Peyer's patch (tissue), 4 donors: ENCODE measurements around the gene NCAPG2. TPM values are rescaled to one million over a fixed set of nuclear protein-coding genes. Genes with fewer than 3 reads are reported as not detected.

Source experiments
- DNase-seq, 3 donors: peaks; one replicate each; pipeline ENCODE4 v3.0.0-alpha.2; 2017 to 2019
- H3K27ac ChIP-seq, 4 donors: fragments of 200-600 bp; sonication (generic); one replicate each; pipeline ENCODE4 v1.5.1; 2016 to 2019
- H3K27me3 ChIP-seq, 2 donors: fragments of 200-600 bp; sonication (generic); one replicate each; pipeline ENCODE4 v1.5.1; 2019
- H3K36me3 ChIP-seq, 3 donors: fragments of 200-600 bp; sonication (generic); one replicate each; pipeline ENCODE4 v1.5.1; 2016 to 2019
- H3K4me1 ChIP-seq, 4 donors: fragments of 200-600 bp; sonication (generic); one replicate each; pipeline ENCODE4 v1.5.1; 2016 to 2019
- H3K4me3 ChIP-seq, 4 donors: fragments of 200-600 bp; sonication (generic); 1 replicate in 3 of 4; 2 replicates in 1 of 4; pipeline ENCODE4 v1.5.1; 2016 to 2019; ENCODE audit warnings: mild to moderate bottlenecking in 1 of 4
- H3K9me3 ChIP-seq, 4 donors: fragments of 200-600 bp; sonication (generic); one replicate each; pipeline ENCODE4 v1.5.1; 2016 to 2019; ENCODE audit warnings: mild to moderate bottlenecking in 1 of 4
- CTCF ChIP-seq, 6 experiments: fragments of 450-650 bp in 4 of 6; fragments of 200-600 bp in 2 of 6; sonication (generic) in 1 of 6; IDR thresholded peaks; one replicate each; pipeline ENCODE4 v1.5.1; 2017 to 2019; ENCODE audit warnings: antibody characterized with exemption in 6 of 6, mild to moderate bottlenecking in 3 of 6, moderate library complexity in 1 of 6
- POLR2A ChIP-seq, 2 donors: fragments of 450-650 bp; IDR thresholded peaks; one replicate each; pipeline ENCODE4 v1.5.1; 2017; ENCODE audit warnings: antibody characterized with exemption in 2 of 2, mild to moderate bottlenecking in 2 of 2, moderate library complexity in 2 of 2
- total RNA-seq, 4 donors: library from RNA; depleted of rRNA; stranded (reverse); fragments of >200 nt; gene quantifications; one replicate each; pipeline ENCODE4 v1.1.0, GENCODE V29; 2016

Gene NCAPG2
- total RNA-seq, 4 donors from 2014 or later: 3.9 to 14.0 (median 5.8) TPM

GRCh38 chr7:158596745-158597144 is 107.9 kb downstream of the NCAPG2 start:
- no peak for DNase-seq
- Histone ChIP-seq H3K4me1 (no peaks in the 10 kb centered on the region), H3K27me3 (no peaks in the 10 kb centered on the region), H3K4me3 (no peak overlapping the region), H3K9me3 (no peaks in the 10 kb centered on the region), H3K27ac (no peak overlapping the region), H3K36me3 (no peaks in the 10 kb centered on the region)
- TF ChIP-seq POLR2A (IDR thresholded peaks at IDR 0.05) (no peak), CTCF (IDR thresholded peaks at IDR 0.05) (no peak)

- H3K27ac ChIP-seq: no peak overlapping the region
- H3K4me1 ChIP-seq: no peaks in the 10 kb centered on the region
- H3K4me3 ChIP-seq: no peak overlapping the region
- H3K27me3 ChIP-seq: no peaks in the 10 kb centered on the region
- H3K36me3 ChIP-seq: no peaks in the 10 kb centered on the region
- DNase-seq: no peak
- no peak for TF ChIP-seq POLR2A (IDR thresholded peaks at IDR 0.05)
- no peak for TF ChIP-seq CTCF (IDR thresholded peaks at IDR 0.05)
- no peaks in the 10 kb centered on the region for H3K9me3 ChIP-seq
Observed at GRCh38 chr7:158596309-158596708, 108.3 kb downstream of the NCAPG2 start.

- Histone ChIP-seq H3K27ac (no peak overlapping the region), H3K4me1 (no peaks in the 10 kb centered on the region)
- no peak for DNase-seq
Observed at GRCh38 chr7:158595068-158595467, 109.5 kb downstream of the NCAPG2 start.

GRCh38 chr7:158592541-158592940 is 112.1 kb downstream of the NCAPG2 start:
- Histone ChIP-seq H3K4me1 (peaks cover 0 to 9% (median 0%) of the 10 kb centered on the region in 4 donors), H3K9me3 (peaks cover 0 to 6% (median 0%) of the 10 kb centered on the region in 4 donors), H3K27me3 (no peaks in the 10 kb centered on the region), H3K36me3 (no peaks in the 10 kb centered on the region), H3K27ac (no peak overlapping the region), H3K4me3 (no peak overlapping the region)
- no peak for DNase-seq
- no peak for TF ChIP-seq CTCF (IDR thresholded peaks at IDR 0.05)
- TF ChIP-seq POLR2A (IDR thresholded peaks at IDR 0.05): no peak

More at GRCh38 chr7:158595068-158595467, 109.5 kb downstream of the NCAPG2 start:
- Histone ChIP-seq H3K36me3 (no peaks in the 10 kb centered on the region), H3K27me3 (no peaks in the 10 kb centered on the region), H3K9me3 (no peaks in the 10 kb centered on the region), H3K4me3 (no peak overlapping the region)
- TF ChIP-seq CTCF (IDR thresholded peaks at IDR 0.05) (no peak), POLR2A (IDR thresholded peaks at IDR 0.05) (no peak)

GRCh38 chr7:158591944-158592343 is 112.7 kb downstream of the NCAPG2 start:
- H3K9me3 ChIP-seq: peaks cover 0 to 6% (median 0%) of the 10 kb centered on the region in 4 donors
- no peaks in the 10 kb centered on the region for H3K27me3 ChIP-seq
- H3K27ac ChIP-seq: no peak overlapping the region
- DNase-seq: no peak
- H3K4me3 ChIP-seq: no peak overlapping the region
- TF ChIP-seq POLR2A (IDR thresholded peaks at IDR 0.05) (no peak), CTCF (IDR thresholded peaks at IDR 0.05) (no peak)
- H3K4me1 ChIP-seq: peaks cover 0 to 14% (median under 1%) of the 10 kb centered on the region in 4 donors
- H3K36me3 ChIP-seq: no peaks in the 10 kb centered on the region

- Histone ChIP-seq H3K36me3 (no peaks in the 10 kb centered on the region), H3K9me3 (peaks cover 0 to 6% (median 0%) of the 10 kb centered on the region in 4 donors), H3K27ac (peak overlapping the region in 1 of 4 donors; percentile 49), H3K27me3 (no peaks in the 10 kb centered on the region), H3K4me3 (no peak overlapping the region), H3K4me1 (peaks cover 0 to 26% (median 8%) of the 10 kb centered on the region in 4 donors)
- no peak for TF ChIP-seq POLR2A (IDR thresholded peaks at IDR 0.05)
- no peak for TF ChIP-seq CTCF (IDR thresholded peaks at IDR 0.05)
- no peak for DNase-seq
Observed at GRCh38 chr7:158590181-158590530, 114.4 kb downstream of the NCAPG2 start.
